Keratinocyte (primary cell): ENCODE measurements around the gene MICAL2. TPM values are rescaled to one million over a fixed set of nuclear protein-coding genes. Genes with fewer than 3 reads are reported as not detected.

Experiments
- DNase-seq: peaks from one replicate; pipeline ENCODE4 v3.0.0-alpha.2; 2011; ENCODE audit warnings: low read depth, missing footprints, low spot score
- FAIRE-seq: peaks from 2 replicates; lab custom pipeline; 2011; peaks lifted over from hg19 to GRCh38; lab: Jason Lieb, UNC
- H2AFZ ChIP-seq: 2 replicates; pipeline ENCODE4 v1.6.0; 2012; ENCODE audit warnings: low read length, control low read depth, inconsistent platforms; ENCODE audit not compliant: control insufficient read depth
- H3K27ac ChIP-seq: 2 replicates; pipeline ENCODE4 v1.5.1; 2011; ENCODE audit warnings: low read length; ENCODE audit not compliant: control insufficient read depth, insufficient read depth
- H3K27me3 ChIP-seq: 3 replicates; pipeline ENCODE4 v1.6.0; 2011; ENCODE audit warnings: low read length; ENCODE audit not compliant: control insufficient read depth, insufficient read depth; ENCODE audit errors: extremely low read depth
- H3K36me3 ChIP-seq, 2 experiments: 2 replicates in 1 of 2; 3 replicates in 1 of 2; pipeline ENCODE4 v1.5.1; 2011; ENCODE audit warnings: low read length in 2 of 2, mild to moderate bottlenecking in 1 of 2; ENCODE audit not compliant: control insufficient read depth in 2 of 2, insufficient read depth in 2 of 2; ENCODE audit errors: extremely low read depth in 1 of 2
- H3K4me1 ChIP-seq: 3 replicates; pipeline ENCODE4 v1.5.1; 2011; ENCODE audit warnings: low read length; ENCODE audit not compliant: control insufficient read depth, insufficient read depth; ENCODE audit errors: extremely low read depth
- H3K4me2 ChIP-seq: 3 replicates; pipeline ENCODE4 v1.6.0; 2011; ENCODE audit warnings: low read depth, low read length; ENCODE audit not compliant: control insufficient read depth, insufficient read depth; ENCODE audit errors: extremely low read depth
- H3K4me3 ChIP-seq, 3 experiments: fragments of 200-600 bp in 1 of 3; sonication (generic) in 1 of 3; 2 replicates in 2 of 3; 3 replicates in 1 of 3; pipeline ENCODE4 v1.5.1; 2011 to 2016; ENCODE audit warnings: low read length in 3 of 3, mild to moderate bottlenecking in 3 of 3, control low read depth in 2 of 3, inconsistent platforms in 1 of 3, low read depth in 1 of 3, mixed read lengths in 1 of 3, mixed run types in 1 of 3, moderate library complexity in 1 of 3; ENCODE audit not compliant: control insufficient read depth in 2 of 3, insufficient read depth in 2 of 3; ENCODE audit errors: extremely low read depth in 1 of 3
- H3K79me2 ChIP-seq: 2 replicates; pipeline ENCODE4 v1.6.0; 2012; ENCODE audit warnings: low read length; ENCODE audit not compliant: control insufficient read depth, insufficient read depth
- H3K9ac ChIP-seq: 3 replicates; pipeline ENCODE4 v1.6.0; 2011; ENCODE audit warnings: low read length; ENCODE audit not compliant: control insufficient read depth, insufficient read depth; ENCODE audit errors: extremely low read depth
- H3K9me1 ChIP-seq: 3 replicates; pipeline ENCODE4 v1.6.0; 2011; ENCODE audit warnings: low read length; ENCODE audit not compliant: control insufficient read depth, insufficient read depth; ENCODE audit errors: extremely low read depth
- H3K9me3 ChIP-seq: 2 replicates; pipeline ENCODE4 v1.5.1; 2012; ENCODE audit warnings: low read depth, low read length; ENCODE audit not compliant: control insufficient read depth
- H4K20me1 ChIP-seq: 3 replicates; pipeline ENCODE4 v1.6.0; 2011; ENCODE audit warnings: low read length; ENCODE audit not compliant: control insufficient read depth, insufficient read depth; ENCODE audit errors: extremely low read depth
- CTCF ChIP-seq, 3 experiments: IDR thresholded peaks in 1 of 3; conservative IDR thresholded peaks in 1 of 3; optimal IDR thresholded peaks in 1 of 3; 2 replicates in 2 of 3; 3 replicates in 1 of 3; pipeline versions ENCODE3 to v1.5.1; 2011; ENCODE audit warnings: low read length in 3 of 3, mild to moderate bottlenecking in 3 of 3, moderate library complexity in 2 of 3, control low read depth in 1 of 3, inconsistent platforms in 1 of 3; ENCODE audit not compliant: insufficient read depth in 2 of 3; ENCODE audit errors: extremely low read depth in 1 of 3
- EZH2 ChIP-seq: IDR thresholded peaks from one replicate; pipeline ENCODE4 v1.6.1; 2012; ENCODE audit warnings: inconsistent platforms, mild to moderate bottlenecking, low read length, moderate library complexity
- dilution Hi-C: fragments of 300-500 bp; cut with MboI; formaldehyde crosslinking; loops from one replicate; pipeline ENCODE4 v1.7.0; 2020; ENCODE audit warnings: low sequenced_read_pairs; ENCODE audit not compliant: extremely low pct_ligation_motif_present
- polyA plus RNA-seq, 5 experiments: library from polyadenylated mRNA; depleted of rRNA in 3 of 5; stranded (reverse) in 3 of 5; stranded (forward) in 1 of 5; unstranded in 1 of 5; fragments of >200 nt; gene quantifications; 1 replicate in 1 of 5; 2 replicates in 3 of 5; 3 replicates in 1 of 5; pipeline versions ENCODE4 v1.2.1 to v1.2.3, GENCODE V29; 2011 to 2012; ENCODE audit warnings: missing spikeins in 2 of 5, low read depth in 1 of 5, low replicate concordance in 1 of 5

MICAL2 gene
- polyA plus RNA-seq, 1 donor (not counting 4 experiments of a cell fraction or from before 2014, with no cell fraction given): 83.9 TPM

GRCh38 chr11:12100429-12100828 is 10.0 kb upstream of the MICAL2 start:
- dilution Hi-C loops: no loop called here
- Histone ChIP-seq H3K27me3 (no peaks in the 10 kb centered on the region), H2AFZ (no peak overlapping the region), H3K4me1 (peaks cover 24% of the 10 kb centered on the region), H3K79me2 (no peaks in the 10 kb centered on the region), H3K4me3 (no peak overlapping the region), H3K9me3 (no peaks in the 10 kb centered on the region), H3K4me2 (no peak overlapping the region), H3K27ac (no peak overlapping the region), H3K9me1 (peaks cover 4% of the 10 kb centered on the region), H4K20me1 (no peaks in the 10 kb centered on the region), H3K36me3 (no peaks in the 10 kb centered on the region), H3K9ac (no peak overlapping the region)
- TF ChIP-seq EZH2 (no peak), CTCF (optimal IDR thresholded peaks at IDR 0.05 in 1 of 3, IDR thresholded peaks at IDR 0.05 in 1 of 3, conservative IDR thresholded peaks at IDR 0.05 in 1 of 3; ENCODE audit: extremely low read depth in 1 of 3, insufficient read depth in 2 of 3, low read length in 3 of 3) (no peak)
- no peak for DNase-seq
- FAIRE-seq: no peak

GRCh38 chr11:12100841-12101242 is 9.5 kb upstream of the MICAL2 start:
- DNase-seq (no peak), FAIRE-seq (no peak)
- TF ChIP-seq CTCF (optimal IDR thresholded peaks at IDR 0.05 in 1 of 3, IDR thresholded peaks at IDR 0.05 in 1 of 3, conservative IDR thresholded peaks at IDR 0.05 in 1 of 3; ENCODE audit: extremely low read depth in 1 of 3, insufficient read depth in 2 of 3, low read length in 3 of 3) (no peak), EZH2 (no peak)
- no peak overlapping the region for H3K9ac ChIP-seq
- no peak overlapping the region for H3K4me3 ChIP-seq
- no peak overlapping the region for H3K27ac ChIP-seq
- H3K9me1 ChIP-seq: peaks cover 4% of the 10 kb centered on the region
- no peaks in the 10 kb centered on the region for H3K79me2 ChIP-seq
- dilution Hi-C loops: no loop called here
- H4K20me1 ChIP-seq: no peaks in the 10 kb centered on the region
- H3K4me2 ChIP-seq: no peak overlapping the region
- no peaks in the 10 kb centered on the region for H3K9me3 ChIP-seq
- H2AFZ ChIP-seq: no peak overlapping the region
- no peaks in the 10 kb centered on the region for H3K27me3 ChIP-seq
- H3K4me1 ChIP-seq: peaks cover 24% of the 10 kb centered on the region
- no peaks in the 10 kb centered on the region for H3K36me3 ChIP-seq
